Cardiac septum (tissue), 1 donor: Measurements from ENCODE around the gene RPTN. TPM values are rescaled to one million over a fixed set of nuclear protein-coding genes. Genes with fewer than 3 reads are reported as not detected.

ENCODE experiments used
- DNase-seq: peaks from one replicate; pipeline ENCODE4 v3.0.0-alpha.2; 2020; ENCODE audit warnings: low spot score
- intact Hi-C: fragments of 100-400 bp; cut with DNase I; formaldehyde crosslinking; loops from one replicate; pipeline ENCODE4 v1.14.0; 2022
- total RNA-seq: library from RNA; stranded (reverse); fragmentation: NEBNext Ultra II Directional; extraction: Animal tissue kit (Norgen Biotek cat#: 25700); gene quantifications from one replicate; pipeline ENCODE4 v1.2.1, GENCODE V29; 2021
- donor health status: DM: no; HTN: no; CAD: no.

RPTN gene
- total RNA-seq, 1 donor from 2014 or later: not detected

- no peak for DNase-seq
- intact Hi-C loops: no loop called here
Observed at GRCh38 chr1:152118915-152119314, 40.1 kb downstream of the RPTN start.

- intact Hi-C loops: no loop called here
- DNase-seq: no peak
Observed at GRCh38 chr1:152115344-152115743, 43.7 kb downstream of the RPTN start, which contains the start of gene TCHH. TSS of gene TCHH (minus strand) at chr1:152115444. CDS start at chr1:152114080, 1,364 bp downstream.

- intact Hi-C loops: no loop called here
- DNase-seq: no peak
Observed at GRCh38 chr1:152112885-152113432, 46.1 kb downstream of the RPTN start.

- intact Hi-C loops: no loop called here
- DNase-seq: no peak
Observed at GRCh38 chr1:152112101-152112884, 46.7 kb downstream of the RPTN start.

- intact Hi-C loops: no loop called here
- no peak for DNase-seq
Observed at GRCh38 chr1:152111515-152111968, 47.5 kb downstream of the RPTN start.

- intact Hi-C loops: no loop called here
- DNase-seq: no peak
Observed at GRCh38 chr1:152110860-152111514, 48.0 kb downstream of the RPTN start.

- DNase-seq: no peak
- intact Hi-C loops: no loop called here
Observed at GRCh38 chr1:152110365-152110859, 48.6 kb downstream of the RPTN start.

- no peak for DNase-seq
- intact Hi-C loops: no loop called here
Observed at GRCh38 chr1:152109998-152110294, 49.1 kb downstream of the RPTN start.

GRCh38 chr1:152109231-152109997, 49.6 kb downstream of the RPTN start:
- no peak for DNase-seq
- intact Hi-C loops: no loop called here

GRCh38 chr1:152108882-152109222, 50.2 kb downstream of the RPTN start:
- intact Hi-C loops: no loop called here

GRCh38 chr1:152107984-152108881, 50.8 kb downstream of the RPTN start:
- intact Hi-C loops: no loop called here
- DNase-seq: no peak

More at GRCh38 chr1:152108882-152109222, 50.2 kb downstream of the RPTN start:
- DNase-seq: no peak

GRCh38 chr1:152107031-152107983, 51.7 kb downstream of the RPTN start:
- intact Hi-C loops: no loop called here
- DNase-seq: no peak

- no peak for DNase-seq
- intact Hi-C loops: no loop called here
Observed at GRCh38 chr1:152104854-152105253, 54.2 kb downstream of the RPTN start.

Other genes with a start within 250 kb of the RPTN start
- gene THEM4, start 249.7 kb downstream of the RPTN start, total RNA-seq: 15.7 TPM
- gene S100A10, start 165.4 kb downstream of the RPTN start, total RNA-seq: 131 TPM
- 90.8 TPM for gene S100A11, start 122.2 kb downstream of the RPTN start, total RNA-seq
- gene TCHHL1, start 70.2 kb downstream of the RPTN start, total RNA-seq: not detected
- 0.05 TPM for gene TCHH, start 43.8 kb downstream of the RPTN start, total RNA-seq
- not detected for gene HRNR, start 65.0 kb upstream of the RPTN start, total RNA-seq
- gene FLG, start 166.0 kb upstream of the RPTN start, total RNA-seq: 0.03 TPM
- gene FLG2, start 200.8 kb upstream of the RPTN start, total RNA-seq: not detected